DOHH2 (cell line): Measurements from ENCODE around the gene CAPN11.

Source experiments
- H3F3A ChIP-seq: fragments of 200-600 bp; sonication (generic), shearing (Covaris generic); 2 replicates; pipeline ENCODE4 v1.6.0; 2016; ENCODE audit warnings: antibody characterized with exemption, mild to moderate bottlenecking; ENCODE audit not compliant: control insufficient read depth, insufficient read depth
- H3K27ac ChIP-seq: fragments of 200-600 bp; sonication (generic); 2 replicates; pipeline ENCODE4 v1.5.1; 2014; ENCODE audit warnings: low read depth, mild to moderate bottlenecking, low read length, moderate library complexity
- H3K27me3 ChIP-seq: fragments of 200-600 bp; sonication (generic); 2 replicates; pipeline ENCODE4 v1.6.1; 2014; ENCODE audit warnings: mild to moderate bottlenecking, low read length, mixed read lengths; ENCODE audit not compliant: control insufficient read depth
- H3K36me3 ChIP-seq: fragments of 200-600 bp; sonication (generic); 2 replicates; pipeline ENCODE4 v1.6.1; 2014; ENCODE audit warnings: mild to moderate bottlenecking, low read length, moderate library complexity, mixed read lengths; ENCODE audit not compliant: control insufficient read depth
- H3K4me1 ChIP-seq: fragments of 200-600 bp; sonication (generic); 2 replicates; pipeline ENCODE4 v1.6.1; 2014; ENCODE audit warnings: mild to moderate bottlenecking, low read length, mixed read lengths; ENCODE audit not compliant: control insufficient read depth
- H3K4me2 ChIP-seq: fragments of 200-600 bp; sonication (generic); 2 replicates; pipeline ENCODE4 v1.6.0; 2014; ENCODE audit warnings: mild to moderate bottlenecking, low read length, moderate library complexity
- H3K4me3 ChIP-seq: fragments of 200-600 bp; sonication (generic); 2 replicates; pipeline ENCODE4 v1.5.1; 2014; ENCODE audit warnings: mild to moderate bottlenecking, low read length, mixed read lengths
- H3K79me2 ChIP-seq: fragments of 200-600 bp; sonication (generic); 2 replicates; pipeline ENCODE4 v1.6.1; 2014; ENCODE audit warnings: mild to moderate bottlenecking, low read length, mixed read lengths; ENCODE audit not compliant: control insufficient read depth
- H3K9me2 ChIP-seq: fragments of 200-600 bp; sonication (generic); replicated peaks from 2 replicates; pipeline ENCODE4 v1.6.1; 2014; ENCODE audit warnings: mild to moderate bottlenecking, low read length, mixed read lengths; ENCODE audit not compliant: control insufficient read depth
- H3K9me3 ChIP-seq: fragments of 200-600 bp; sonication (generic); 2 replicates; pipeline ENCODE4 v1.6.1; 2014; ENCODE audit warnings: antibody characterized with exemption, low read length, mixed read lengths; ENCODE audit not compliant: control insufficient read depth, insufficient read depth
- H4K20me1 ChIP-seq: fragments of 200-600 bp; sonication (generic); 2 replicates; pipeline ENCODE4 v1.6.0; 2014; ENCODE audit warnings: low read depth, mild to moderate bottlenecking, antibody characterized with exemption, low read length, moderate library complexity; ENCODE audit not compliant: control insufficient read depth, insufficient read depth
- EZH2phosphoT487 ChIP-seq: fragments of 200-600 bp; sonication (generic); IDR thresholded peaks from 2 replicates; pipeline ENCODE4 v1.6.1; 2017; ENCODE audit warnings: borderline replicate concordance, mild to moderate bottlenecking, antibody characterized with exemption, low read length, moderate library complexity, mixed read lengths
- TF ChIP-seq, protein P1 (sequence below): fragments of 200-600 bp; sonication (generic); IDR thresholded peaks from one replicate; pipeline ENCODE4 v1.5.1; 2014; ENCODE audit warnings: antibody characterized with exemption, mild to moderate bottlenecking, low read depth, low read length; ENCODE audit not compliant: poor library complexity, severe bottlenecking

CAPN11 gene

DNA sequence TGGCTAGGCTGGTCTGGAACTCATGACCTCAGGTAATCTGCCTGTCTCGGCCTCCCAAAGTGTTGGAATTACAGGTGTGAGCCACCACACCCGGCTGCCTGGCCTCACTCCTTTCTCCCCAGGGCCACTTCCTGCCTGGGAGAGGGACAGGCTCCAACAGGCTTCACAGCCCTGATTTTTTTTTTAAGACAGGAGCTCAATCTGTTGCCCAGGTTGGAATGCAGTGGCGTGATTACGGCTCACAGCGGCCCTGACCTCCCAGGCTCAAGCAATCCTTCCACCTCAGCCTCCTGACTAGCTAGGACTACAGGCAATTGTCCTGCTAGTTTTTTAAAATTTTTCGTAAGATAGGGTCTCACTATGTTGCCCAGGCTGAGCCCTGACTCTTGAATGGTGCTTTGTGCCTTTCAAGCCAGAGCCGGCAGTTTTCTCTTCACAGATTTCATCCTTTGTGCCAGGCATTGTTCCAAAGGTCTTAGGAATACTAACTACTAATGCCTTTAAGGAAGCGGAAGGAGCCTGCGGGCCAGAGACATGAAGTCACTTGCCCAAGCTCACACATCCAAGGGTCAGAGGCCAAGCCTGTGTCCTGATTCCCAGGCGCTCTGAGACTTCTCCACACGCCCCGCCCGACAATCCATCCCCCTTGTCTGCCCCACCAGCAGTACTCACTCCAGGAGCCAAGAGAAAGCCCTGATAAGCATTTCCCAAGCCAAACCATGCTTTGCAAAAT, 19.2 kb downstream of the CAPN11 start:
- H3K36me3 ChIP-seq: no peaks in the 10 kb centered on the region
- H3F3A ChIP-seq: no peaks in the 10 kb centered on the region; the same call in 1 of the 2 replicates
- no peak for TF ChIP-seq EZH2phosphoT487
- TF ChIP-seq, protein P1, sequence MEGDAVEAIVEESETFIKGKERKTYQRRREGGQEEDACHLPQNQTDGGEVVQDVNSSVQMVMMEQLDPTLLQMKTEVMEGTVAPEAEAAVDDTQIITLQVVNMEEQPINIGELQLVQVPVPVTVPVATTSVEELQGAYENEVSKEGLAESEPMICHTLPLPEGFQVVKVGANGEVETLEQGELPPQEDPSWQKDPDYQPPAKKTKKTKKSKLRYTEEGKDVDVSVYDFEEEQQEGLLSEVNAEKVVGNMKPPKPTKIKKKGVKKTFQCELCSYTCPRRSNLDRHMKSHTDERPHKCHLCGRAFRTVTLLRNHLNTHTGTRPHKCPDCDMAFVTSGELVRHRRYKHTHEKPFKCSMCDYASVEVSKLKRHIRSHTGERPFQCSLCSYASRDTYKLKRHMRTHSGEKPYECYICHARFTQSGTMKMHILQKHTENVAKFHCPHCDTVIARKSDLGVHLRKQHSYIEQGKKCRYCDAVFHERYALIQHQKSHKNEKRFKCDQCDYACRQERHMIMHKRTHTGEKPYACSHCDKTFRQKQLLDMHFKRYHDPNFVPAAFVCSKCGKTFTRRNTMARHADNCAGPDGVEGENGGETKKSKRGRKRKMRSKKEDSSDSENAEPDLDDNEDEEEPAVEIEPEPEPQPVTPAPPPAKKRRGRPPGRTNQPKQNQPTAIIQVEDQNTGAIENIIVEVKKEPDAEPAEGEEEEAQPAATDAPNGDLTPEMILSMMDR: no peak
- no peaks in the 10 kb centered on the region for H4K20me1 ChIP-seq
- no peak overlapping the region for H3K4me3 ChIP-seq
- H3K4me1 ChIP-seq: peaks cover 9% of the 10 kb centered on the region
- no peak overlapping the region for H3K27ac ChIP-seq
- no peak overlapping the region for H3K4me2 ChIP-seq
- no peaks in the 10 kb centered on the region for H3K79me2 ChIP-seq
- no peaks in the 10 kb centered on the region for H3K9me3 ChIP-seq
- H3K27me3 ChIP-seq: peaks cover 11% of the 10 kb centered on the region
- H3K9me2 ChIP-seq: no peaks in the 10 kb centered on the region

DNA sequence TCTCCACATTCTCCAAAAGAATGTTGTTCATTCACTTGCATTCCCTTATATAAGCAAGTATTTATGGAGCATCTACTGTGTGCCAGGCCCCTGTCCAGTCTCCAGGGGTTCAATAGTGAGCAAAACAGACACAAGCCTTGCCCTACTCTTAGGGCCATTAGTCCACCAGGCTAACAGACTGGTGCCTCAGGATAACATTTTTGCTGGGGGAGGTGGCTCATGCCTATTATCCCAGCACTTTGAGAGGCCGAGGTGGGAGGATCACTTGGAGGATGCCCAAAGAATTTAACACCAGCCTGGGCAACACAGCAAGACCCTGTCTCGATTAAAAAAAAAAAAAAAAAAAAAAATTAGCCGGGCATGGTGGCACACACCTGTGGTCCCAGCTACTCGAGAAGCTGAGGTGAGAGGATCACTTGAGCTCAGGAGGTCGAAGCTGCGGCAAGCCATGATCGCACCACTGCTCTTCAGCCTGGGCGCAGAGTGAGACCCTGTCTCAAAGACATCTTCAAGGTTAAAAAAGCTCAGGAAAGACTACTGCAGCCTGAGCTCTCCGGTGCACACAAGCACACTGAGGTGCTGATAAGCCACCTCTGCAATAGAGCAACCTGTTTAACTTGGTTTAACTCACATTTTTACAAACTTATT, 19.9 kb downstream of the CAPN11 start:
- no peaks in the 10 kb centered on the region for H3K79me2 ChIP-seq

DNA sequence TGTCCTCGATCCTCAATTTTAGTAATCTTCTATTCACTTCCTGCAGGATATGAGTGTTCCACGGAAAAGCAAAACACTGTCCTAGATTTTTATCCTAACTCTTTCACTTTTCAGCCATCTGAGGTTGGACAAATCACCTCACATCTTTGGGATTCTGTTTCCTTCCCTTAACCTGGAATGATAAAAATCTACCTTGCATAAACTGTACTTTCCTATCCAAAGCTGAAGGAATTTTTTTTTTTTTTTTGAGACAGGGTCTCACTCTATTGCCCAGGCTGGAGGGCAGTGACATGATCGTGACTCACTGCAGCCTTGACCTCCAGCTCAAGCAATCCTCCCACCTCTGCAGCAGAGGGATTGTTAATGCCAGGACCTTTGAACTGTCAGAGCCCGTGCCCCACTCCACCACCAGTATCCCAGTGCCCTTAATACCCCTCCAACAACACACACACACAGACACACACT, 20.5 kb downstream of the CAPN11 start:
- no peaks in the 10 kb centered on the region for H3K36me3 ChIP-seq
- H4K20me1 ChIP-seq: no peaks in the 10 kb centered on the region
- H3K4me3 ChIP-seq: no peak overlapping the region
- no peaks in the 10 kb centered on the region for H3K9me3 ChIP-seq
- H3K9me2 ChIP-seq: no peaks in the 10 kb centered on the region
- no peaks in the 10 kb centered on the region; the same call in 1 of the 2 replicates for H3F3A ChIP-seq
- peaks cover 14% of the 10 kb centered on the region for H3K27me3 ChIP-seq
- no peaks in the 10 kb centered on the region for H3K79me2 ChIP-seq
- no peak overlapping the region for H3K4me2 ChIP-seq
- H3K4me1 ChIP-seq: peaks cover 9% of the 10 kb centered on the region
- H3K27ac ChIP-seq: no peak overlapping the region
- TF ChIP-seq EZH2phosphoT487: no peak
- TF ChIP-seq, protein P1: no peak

More for the DNA sequence above, 19.9 kb downstream of the CAPN11 start:
- Histone ChIP-seq H3K4me2 (no peak overlapping the region), H3K4me1 (peaks cover 9% of the 10 kb centered on the region), H4K20me1 (no peaks in the 10 kb centered on the region), H3K9me2 (no peaks in the 10 kb centered on the region), H3K36me3 (no peaks in the 10 kb centered on the region), H3K27ac (no peak overlapping the region), H3K9me3 (no peaks in the 10 kb centered on the region), H3F3A (no peaks in the 10 kb centered on the region; the same call in 1 of the 2 replicates), H3K27me3 (peaks cover 14% of the 10 kb centered on the region), H3K4me3 (no peak overlapping the region)
- TF ChIP-seq, protein P1: no peak
- TF ChIP-seq EZH2phosphoT487: no peak
